Measurements from ENCODE around the gene MAGI1.
"Not testable (repeated sequence)": the region's sequence is repeated elsewhere in the genome, so short reads cannot be mapped to it uniquely, and the experiment has no call there.

The MAGI1 gene

DNA sequence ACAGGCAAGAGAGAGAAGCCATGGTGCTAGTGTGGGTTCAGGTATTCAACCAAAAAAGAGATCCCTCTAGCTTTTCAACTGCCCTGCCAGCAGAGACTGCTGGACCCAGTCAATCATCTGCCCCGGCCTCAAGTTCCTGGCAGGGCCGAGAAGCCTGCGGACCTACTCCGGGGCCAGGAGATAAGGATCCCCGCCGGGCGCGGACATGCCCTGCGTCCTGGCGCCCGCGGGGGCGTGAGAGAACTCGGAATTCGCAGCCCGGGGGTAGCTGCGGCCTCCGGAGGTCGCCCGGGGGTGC is 821 bp upstream of the MAGI1 start:
- peak; percentile 73 for DNase-seq (ENCODE audit: low read depth)

DNA sequence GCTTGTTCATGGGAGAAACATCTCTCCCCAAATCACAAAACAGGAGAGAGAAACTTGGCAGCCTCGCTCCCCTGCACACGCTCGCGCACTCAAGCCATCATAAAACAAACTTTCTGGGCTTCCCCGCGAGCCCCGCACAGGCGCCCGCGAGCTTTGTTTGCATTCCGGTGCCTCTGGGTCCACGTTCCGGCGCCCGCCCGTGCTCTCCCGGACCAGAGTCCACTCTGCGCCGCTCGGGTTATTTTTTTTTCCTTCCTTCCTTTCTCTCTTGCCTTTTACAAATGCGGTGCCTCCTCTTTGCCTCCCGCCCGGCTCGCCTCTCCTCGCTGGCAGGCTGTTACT is 363 bp downstream of the MAGI1 start:
- no peak for DNase-seq (ENCODE audit: low read depth)

DNA sequence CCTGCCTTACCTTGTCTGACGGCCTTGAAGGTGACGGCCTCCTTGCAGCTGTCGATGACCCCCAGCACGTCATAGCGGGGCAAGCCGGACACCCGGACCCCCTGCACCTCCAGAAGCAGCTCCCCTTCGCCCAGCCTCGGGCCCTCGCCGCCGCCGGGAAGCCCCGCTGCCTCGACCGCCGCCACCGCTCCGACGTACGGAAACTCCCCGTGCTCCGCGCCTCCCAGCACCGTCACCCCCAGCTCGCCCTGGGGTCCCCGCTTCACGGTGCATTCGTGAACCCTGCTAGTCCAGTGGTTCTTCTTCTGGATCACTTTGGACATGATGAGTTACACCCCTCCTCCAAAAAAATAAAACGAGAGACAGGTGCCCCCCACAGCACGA is 740 bp downstream of the MAGI1 start:
- peak; percentile 29 for DNase-seq (ENCODE audit: low read depth)

DNA sequence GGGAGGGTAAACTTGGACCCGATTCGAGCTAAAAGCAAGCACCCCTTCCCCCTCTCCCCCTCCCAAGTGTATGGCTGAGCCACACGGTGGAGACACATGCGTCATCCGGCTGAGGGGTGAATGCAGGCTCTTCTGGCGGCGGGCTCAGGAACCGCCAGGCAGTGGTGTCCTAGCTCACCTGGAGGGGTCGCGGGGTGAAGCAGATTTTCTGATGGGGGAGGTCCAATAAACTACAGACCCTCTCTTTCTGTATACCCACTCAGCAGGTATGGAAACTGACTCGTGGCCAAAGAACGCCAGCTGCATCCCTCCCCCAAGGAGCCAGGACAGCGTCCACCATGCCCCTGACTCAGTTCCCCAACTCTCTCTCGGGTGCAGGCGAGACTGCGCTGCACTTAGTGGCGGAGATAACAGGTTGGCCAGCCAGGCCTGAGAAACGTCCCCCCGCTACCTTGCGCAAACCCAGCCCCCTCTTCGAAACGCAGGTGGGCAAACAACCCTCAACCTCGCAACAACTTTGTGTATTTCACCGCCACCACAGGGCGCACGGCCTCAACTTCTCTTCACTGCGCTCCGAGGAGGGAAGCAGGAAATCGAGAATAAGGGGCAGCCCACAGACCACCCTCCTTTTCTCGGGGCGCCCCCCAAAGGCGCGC is 1.3 kb downstream of the MAGI1 start:
- DNase-seq (ENCODE audit: low read depth): peak; percentile 71

DNA sequence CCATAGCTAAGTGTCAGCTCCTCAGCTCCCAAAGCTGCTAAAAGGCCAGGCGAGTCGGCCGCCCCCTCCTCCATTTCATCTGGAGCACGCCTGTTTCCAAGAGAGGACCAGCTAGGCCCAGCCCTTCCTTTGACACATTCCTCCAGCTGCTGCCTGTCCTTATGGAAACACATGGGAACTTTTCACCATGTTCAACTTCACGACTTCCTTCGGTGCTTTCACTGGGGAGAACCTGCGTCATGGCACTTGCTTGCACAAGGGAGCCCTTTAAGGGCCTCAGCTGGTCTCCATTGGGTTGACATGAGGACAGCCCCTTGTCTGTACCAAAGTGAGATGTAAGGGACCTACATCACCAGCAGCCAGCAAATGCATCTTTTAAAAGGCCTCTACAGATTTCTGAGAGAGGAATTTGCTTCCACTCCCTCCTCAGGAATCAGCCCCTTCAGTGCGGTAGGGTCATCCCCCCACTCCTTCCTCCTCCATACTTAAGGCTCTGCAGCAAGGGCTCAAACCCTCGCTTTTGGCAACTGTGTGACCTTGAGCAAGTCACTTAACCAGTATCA is 2.1 kb downstream of the MAGI1 start:
- peak; percentile 10 for DNase-seq (ENCODE audit: low read depth)

DNA sequence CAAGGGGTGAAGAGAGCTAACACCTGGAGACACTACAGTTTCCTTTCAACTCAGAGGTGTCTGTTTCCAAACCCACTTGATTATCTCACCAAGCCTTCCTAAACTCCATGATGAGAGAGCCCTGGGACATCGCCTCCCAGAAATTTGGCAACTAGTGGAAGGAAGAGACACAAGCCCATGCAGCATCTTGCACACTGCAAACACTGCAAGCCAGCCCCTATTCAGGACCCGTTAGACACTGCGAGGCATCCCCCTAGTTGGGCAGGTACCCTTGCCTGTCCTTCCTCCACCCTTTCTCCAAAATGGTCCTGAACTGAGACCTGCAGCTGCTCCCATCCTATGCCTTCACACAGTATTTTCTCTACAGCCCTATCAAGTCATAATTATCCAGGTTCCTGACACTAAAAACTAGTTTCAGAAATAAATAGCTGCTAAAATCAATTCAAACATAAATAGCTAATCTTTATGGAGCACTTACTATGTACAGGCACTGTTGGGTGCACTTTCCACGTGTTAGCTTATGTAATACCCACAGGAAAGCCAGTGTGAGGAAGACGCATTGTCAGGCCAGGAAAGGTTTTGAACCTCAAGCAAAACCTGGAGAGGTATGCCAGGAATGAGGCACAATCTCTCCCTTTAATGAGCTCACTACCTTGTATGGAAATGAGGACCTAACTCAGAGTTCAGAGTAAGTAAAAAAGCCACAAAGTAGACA is 2.8 kb downstream of the MAGI1 start:
- DNase-seq (ENCODE audit: low read depth): no peak

DNA sequence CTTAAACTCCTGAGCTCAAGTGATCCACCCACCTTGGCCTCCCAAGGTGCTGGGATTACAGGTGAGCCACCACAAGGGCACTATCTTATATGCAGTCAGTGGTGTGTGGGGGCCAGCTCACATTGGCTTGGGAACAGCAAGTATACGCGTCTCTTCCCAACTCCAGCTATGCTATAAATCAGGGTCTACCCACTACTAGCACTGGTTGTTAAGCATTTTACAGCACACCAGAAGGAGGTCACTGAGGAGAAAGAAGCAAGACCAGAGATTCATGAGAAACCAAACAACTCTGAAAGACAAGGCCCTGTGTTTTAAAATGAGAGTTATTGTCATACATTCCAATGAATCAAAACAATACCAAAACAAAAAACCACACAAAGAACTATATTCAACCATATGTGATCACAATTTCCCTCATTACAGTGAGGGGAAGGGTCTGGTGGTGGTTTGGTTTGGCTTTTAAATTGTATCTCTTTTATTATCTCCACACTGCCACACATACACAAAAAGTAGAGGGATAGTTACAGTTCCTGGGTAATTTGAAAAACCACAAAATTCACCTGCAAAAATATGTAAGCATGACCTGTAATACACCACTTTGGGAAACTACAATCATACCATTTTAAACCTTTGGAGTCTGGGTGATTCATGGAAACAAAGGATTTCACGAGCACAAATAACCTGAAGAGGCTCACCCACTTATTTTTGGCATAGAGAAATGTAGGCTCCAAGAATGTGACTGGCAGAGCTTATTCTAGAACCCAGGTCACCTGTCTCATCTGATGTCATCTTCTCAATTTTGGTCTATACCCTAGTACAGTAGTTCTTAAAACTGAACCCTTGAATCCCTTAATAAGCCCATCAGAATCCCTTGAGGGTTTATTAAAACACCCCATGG is 5.2 kb downstream of the MAGI1 start:
- DNase-seq (ENCODE audit: low read depth): no peak

DNA sequence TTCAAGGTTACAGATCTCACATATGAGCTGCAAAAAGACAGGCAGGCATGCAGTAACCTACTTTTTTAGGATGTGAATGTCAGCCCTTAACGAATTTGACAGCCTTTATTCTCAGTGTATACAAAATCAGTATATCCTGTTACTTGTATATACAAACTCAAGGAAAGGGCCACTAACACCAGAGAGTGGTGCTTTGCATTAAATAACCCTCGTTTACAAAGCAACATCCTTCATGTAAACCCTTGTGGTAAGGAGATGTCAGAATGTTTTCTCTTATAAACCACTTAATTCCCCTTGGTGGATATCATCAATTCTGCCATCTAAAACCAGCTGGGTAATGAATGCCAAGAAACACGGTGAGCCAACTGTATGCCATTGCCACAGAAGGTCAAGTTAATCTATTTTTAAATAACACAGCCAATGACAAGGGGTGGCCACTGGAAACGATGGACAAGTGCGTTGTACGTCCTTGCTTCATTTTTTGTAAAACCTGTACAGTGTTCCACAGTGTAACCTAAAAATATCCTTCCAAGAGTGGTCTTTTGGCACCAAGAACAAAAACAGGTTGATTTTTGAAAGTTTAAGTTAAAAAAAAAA is 7.5 kb downstream of the MAGI1 start:
- DNase-seq (ENCODE audit: low read depth): no peak

DNA sequence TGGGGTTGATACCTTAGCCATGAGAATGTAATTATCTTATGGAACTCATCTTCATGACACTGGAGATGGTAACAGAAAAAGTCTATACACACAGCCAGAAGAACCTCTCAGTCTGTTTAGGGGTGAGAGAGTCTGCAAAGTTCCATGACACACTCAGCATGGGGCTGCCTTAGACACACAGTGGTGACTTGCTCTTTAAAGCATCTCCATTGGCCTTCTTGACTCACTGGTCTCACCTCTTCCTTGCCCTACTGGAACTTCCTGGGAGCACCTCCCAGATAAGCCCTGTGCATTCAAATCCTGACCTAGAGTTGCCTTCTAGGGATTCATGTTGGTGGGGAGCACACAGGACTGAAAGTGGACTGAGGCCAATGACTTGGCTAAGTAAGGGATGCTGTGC is 9.3 kb downstream of the MAGI1 start:
- DNase-seq (ENCODE audit: low read depth): peak; percentile 45

DNA sequence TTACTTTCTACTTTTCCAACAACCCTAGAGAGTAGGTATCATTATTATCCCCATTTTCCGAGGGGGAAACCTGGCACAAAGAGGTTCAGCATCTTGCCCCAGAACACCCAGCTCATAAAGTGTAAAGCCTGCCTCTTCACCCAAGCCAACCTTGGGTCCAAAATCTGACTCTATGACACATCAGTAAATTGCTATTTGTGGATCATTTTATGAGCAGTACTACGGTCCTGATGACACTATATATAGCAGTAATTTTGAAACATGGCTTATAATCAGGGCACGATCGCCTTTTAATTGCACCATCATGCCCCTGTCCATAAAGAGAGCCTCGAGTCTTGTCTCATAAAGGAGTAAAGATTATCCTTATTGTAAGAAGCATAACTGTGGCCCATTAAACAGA is 9.7 kb downstream of the MAGI1 start:
- no peak for DNase-seq (ENCODE audit: low read depth)

DNA sequence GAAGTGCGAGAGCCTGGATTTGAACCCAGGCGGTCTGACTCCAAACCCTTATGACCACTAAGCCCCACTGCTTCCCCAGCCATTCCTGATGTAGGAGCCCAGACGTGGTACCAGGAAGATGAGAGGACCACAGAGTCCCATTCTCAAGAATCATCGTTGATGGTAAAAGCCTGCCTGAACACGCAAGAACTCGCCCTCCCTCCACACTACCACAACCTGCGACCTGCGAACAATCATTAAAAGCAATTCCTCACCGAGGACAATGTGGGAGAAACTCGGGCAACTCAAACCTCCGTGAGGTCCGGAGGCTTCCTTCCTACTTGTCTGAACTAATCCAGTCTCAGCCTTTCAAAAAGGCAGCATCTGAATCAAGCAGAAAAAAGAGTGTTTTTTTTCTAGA is 10.3 kb downstream of the MAGI1 start:
- DNase-seq (ENCODE audit: low read depth): no peak

DNA sequence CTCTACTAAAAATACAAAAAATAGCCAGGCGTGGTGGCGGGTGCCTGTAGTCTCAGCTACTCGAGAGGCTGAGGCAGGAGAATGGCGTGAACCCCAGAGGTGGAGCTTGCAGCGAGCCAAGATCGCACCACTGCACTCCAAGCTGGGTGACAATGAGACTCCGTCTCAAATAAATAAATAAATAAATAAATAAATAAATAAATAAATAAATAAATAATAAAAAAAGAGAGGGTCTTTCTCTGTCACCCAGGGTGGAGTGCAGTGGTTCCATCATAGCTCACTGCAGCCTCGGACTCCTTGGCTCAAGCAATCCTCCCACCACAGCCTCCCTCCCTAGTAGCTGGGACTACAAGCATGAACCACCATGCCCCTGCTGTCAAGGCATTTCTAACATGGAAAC is 11.6 kb downstream of the MAGI1 start:
- not testable (repeated sequence) for DNase-seq (ENCODE audit: low read depth)

DNA sequence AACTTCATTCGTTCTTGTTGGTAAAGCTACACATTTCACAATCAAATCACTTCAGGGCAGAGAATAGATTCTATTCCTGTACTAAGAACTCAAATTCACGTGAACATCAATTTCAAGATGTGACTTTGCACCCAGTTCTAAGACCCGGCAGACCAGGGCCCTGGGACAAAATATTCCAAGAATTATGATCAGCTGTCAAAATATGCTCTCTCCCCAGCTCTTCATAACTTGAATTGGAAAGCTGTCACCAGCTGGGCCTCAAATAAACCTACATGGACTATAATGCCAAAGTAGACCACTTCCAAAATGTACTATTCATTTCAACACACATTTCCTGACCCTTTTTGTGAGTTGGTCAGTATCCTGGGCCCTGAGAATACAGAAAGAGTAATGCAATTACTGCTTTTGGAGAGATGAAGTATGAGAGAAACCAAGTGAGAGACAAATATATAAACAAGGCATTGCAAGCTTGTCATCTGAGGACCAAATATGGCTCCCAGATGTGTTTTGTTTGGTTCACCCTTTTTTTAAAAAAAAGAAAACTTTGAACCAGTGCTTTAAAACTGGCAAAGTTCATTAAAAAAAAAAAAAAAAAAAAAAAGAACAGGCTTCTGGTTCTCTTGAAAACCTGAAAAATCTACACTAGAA is 14.9 kb downstream of the MAGI1 start:
- DNase-seq (ENCODE audit: low read depth): no peak

DNA sequence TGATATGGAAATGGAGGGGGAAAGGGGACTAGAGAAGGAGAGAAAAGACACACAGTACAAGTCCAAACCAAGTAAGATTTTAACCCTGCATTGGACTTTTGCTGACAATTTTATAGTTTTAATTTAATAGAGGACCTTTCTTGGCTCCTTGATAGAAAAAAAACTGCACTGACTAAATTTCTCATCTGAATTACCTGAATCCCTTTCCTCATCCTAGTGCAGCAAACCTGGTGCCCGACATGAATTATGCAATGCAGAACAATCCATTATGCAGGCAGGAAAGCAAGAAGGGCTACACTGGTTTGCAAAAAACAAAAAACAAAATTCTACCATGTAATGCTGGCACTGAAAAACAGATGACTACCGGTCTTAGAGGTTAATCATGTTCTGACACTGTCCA is 15.5 kb downstream of the MAGI1 start:
- no peak for DNase-seq (ENCODE audit: low read depth)

DNA sequence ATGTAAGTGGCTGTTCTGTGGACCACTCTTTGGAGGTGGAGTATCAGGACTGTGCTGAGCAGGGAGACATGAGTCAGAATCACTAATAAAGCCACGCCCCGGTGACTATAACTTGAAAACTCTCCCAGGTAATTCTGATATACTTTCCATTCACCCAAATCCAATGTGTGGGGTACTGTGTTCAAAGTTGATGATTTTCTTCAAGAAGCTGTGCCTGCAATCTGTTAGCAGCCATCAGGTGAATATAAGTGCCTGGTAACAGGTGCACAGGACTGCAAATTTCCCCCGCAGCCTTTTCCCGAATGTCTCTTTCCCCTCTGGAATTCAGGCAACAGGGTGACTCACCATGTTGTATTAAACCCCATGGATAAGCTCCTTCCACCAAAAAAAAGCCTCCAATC is 17.0 kb downstream of the MAGI1 start:
- DNase-seq (ENCODE audit: low read depth): peak; percentile 72

DNA sequence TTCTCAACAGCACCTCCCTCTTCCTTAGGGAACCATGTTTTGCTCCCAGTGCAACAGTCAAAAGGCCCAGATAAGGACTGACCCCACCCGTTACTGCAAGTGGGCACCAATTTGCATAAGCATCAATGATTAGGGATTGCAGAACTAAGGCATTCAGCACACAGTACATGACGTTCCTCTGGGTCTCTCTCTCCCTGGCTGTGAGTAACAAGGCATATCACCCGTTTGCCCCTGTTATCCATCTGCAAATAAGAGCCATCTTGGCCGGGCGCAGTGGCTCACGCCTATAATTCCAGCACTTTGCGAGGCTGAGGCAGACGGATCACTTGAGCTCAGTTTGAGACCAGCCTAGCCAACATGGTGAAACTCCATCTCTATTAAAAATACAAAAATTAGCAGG is 18.8 kb downstream of the MAGI1 start:
- no peak for DNase-seq (ENCODE audit: low read depth)

DNA sequence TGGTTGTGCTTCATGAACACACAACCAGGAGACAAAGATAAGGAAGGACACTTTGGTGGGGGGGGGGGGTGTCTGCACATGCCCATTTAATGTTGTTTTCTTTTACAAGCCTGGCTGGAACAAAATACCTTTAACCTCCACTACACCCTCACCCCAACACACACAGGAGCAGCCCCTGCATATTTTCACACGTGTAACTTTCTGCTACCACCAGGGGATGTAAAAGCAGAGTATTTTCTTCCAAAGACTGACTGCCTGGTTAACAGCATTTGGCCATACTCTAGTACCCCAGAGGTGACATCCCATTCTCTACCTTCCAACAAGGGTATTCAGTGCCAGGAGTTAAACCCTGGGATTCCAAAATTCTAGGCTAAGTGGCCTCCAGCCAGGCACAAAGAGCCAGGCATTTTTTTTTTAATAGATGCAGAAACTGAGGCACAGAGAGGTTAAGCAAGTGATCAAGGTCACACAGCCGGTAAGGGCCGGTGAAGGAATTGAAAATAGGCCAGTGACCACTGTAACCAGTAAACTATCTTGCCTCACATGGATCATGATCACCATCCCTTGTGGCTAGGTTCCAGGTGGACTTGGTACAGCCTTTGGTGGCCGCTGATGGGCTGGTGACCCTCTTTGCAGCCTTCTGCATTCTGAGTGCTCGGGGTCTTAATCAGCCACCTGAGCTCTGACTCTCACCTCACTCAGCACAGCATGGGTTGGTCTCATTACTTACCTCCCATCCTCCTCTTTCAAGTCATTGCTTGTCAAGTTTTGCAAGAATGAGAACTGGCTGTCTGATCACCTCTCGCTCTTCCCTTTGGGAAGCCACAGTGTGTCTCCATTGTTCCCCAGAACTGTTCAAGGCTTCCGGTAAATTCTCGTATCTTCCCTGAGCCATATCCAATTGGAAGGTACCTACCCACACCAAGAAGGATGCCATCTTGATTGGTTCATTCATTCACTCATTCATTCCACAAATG is 20.4 kb downstream of the MAGI1 start:
- DNase-seq (ENCODE audit: low read depth): no peak

DNA sequence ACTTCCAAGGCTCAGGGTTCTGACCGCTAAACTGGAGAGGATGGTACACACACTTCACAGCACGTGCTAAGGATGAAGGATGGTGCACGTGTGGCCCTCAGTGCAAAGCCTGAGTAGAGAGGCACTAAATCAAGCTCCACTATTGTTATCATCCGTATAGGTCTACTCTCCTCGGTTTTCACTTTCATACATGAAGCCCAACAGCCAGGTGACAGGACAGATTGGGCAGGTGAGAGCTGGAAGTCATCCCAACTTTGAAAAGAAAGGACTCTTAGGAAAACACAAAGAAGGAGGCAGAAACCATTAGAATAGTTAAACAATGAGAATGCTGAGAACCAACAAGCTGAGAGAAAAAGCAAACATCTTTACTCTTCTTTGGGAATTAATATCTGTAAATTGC is 21.1 kb downstream of the MAGI1 start:
- no peak for DNase-seq (ENCODE audit: low read depth)

DNA sequence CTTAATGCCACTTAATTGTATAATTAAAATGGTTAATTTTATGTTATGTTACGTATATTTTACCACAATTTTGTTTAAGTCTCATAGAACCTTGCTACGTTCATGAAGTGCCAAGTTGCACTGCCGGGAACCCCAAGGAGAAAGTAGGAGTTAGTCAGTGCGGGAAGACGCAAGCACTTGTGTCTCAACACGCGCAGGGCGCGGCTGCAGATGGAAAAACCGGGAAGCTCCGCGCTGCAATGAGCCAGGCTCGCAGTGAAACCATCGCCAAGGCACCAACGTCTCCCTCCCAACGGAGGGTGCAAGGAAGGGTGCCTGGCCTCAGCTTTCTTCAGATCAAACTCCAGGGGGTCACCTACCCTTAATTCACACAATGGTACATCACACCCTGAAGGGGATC is 21.6 kb downstream of the MAGI1 start:
- no peak for DNase-seq (ENCODE audit: low read depth)

DNA sequence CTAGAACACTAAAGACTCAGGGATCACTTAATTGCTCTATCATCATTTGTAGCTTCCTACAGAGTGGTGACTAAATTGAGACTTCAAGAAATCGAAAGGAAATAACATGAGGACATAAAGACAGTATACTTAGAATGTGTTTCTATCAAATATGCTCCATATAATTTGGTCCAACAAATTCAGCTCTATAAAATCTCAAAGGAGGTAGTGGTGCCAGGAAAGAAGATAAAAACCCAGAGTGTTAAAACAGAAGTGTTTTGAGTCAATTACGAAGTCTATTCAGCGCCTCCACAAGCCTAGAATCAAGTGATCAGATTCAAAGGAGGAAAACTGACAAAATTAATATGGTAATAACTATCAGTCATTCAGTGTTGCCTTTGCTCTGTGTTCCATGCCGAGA is 22.9 kb downstream of the MAGI1 start:
- no peak for DNase-seq (ENCODE audit: low read depth)

DNA sequence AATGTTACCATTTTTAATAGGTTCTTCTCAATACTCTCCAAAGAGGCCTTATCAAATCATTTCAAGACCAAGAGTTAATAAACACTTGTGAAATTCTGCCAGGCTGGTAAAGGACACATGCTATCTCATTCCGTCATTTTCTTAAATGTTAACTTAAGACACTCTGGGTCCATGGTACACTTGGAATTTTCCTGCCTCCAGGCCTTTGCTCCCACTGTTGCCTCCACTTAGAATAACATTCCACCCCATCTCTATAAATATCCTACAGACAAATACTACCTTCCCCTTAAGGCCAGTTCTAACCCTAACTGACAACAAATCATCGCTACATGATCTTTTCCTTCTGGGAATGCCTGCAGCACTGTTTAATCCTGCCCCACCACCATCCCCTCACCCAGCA is 24.1 kb downstream of the MAGI1 start:
- DNase-seq (ENCODE audit: low read depth): no peak

Measured in ELR (cell line).